Choroid plexus epithelial cell (primary cell): Measurements from ENCODE around the gene ERC2.

Experiments
- DNase-seq: peaks from one replicate; pipeline ENCODE4 v3.0.0-alpha.2; 2010; ENCODE audit warnings: low read depth
- H3K4me3 ChIP-seq: 2 replicates; pipeline ENCODE4 v1.5.1; 2011; ENCODE audit warnings: low read depth, mild to moderate bottlenecking, control low read depth, low read length, moderate library complexity
- CTCF ChIP-seq: conservative IDR thresholded peaks from 2 replicates; pipeline ENCODE4 v1.5.1; 2011; ENCODE audit warnings: low read depth, mild to moderate bottlenecking, control low read depth, inconsistent platforms, low read length, moderate library complexity

ERC2 gene

GRCh38 chr3:56189536-56189935, 278.7 kb downstream of the ERC2 start:
- TF ChIP-seq CTCF = no peak
- no peak for DNase-seq
- H3K4me3 ChIP-seq = no peak overlapping the region

- DNase-seq = no peak
- no peak for TF ChIP-seq CTCF
- no peak overlapping the region for H3K4me3 ChIP-seq
These were observed 280.1 kb downstream of the ERC2 start for GRCh38 chr3:56188201-56188600.

- no peak for TF ChIP-seq CTCF
- H3K4me3 ChIP-seq = no peak overlapping the region
- DNase-seq = no peak
These were observed 281.2 kb downstream of the ERC2 start for GRCh38 chr3:56187051-56187450.

- no peak overlapping the region for H3K4me3 ChIP-seq
- TF ChIP-seq CTCF = no peak
These were observed 282.4 kb downstream of the ERC2 start for GRCh38 chr3:56185827-56186226.

GRCh38 chr3:56183529-56183928, 284.7 kb downstream of the ERC2 start:
- no peak for TF ChIP-seq CTCF
- no peak for DNase-seq
- no peak overlapping the region for H3K4me3 ChIP-seq

More at GRCh38 chr3:56185827-56186226, 282.4 kb downstream of the ERC2 start:
- DNase-seq = no peak

GRCh38 chr3:56180433-56180832, 287.8 kb downstream of the ERC2 start:
- TF ChIP-seq CTCF = no peak
- no peak overlapping the region for H3K4me3 ChIP-seq
- no peak for DNase-seq

- no peak for TF ChIP-seq CTCF
- H3K4me3 ChIP-seq = no peak overlapping the region
- no peak for DNase-seq
These were observed 294.7 kb downstream of the ERC2 start for GRCh38 chr3:56173601-56174000.
